Naive thymus-derived CD8-positive, alpha-beta T cell (primary cell): ENCODE measurements around the gene ECT2. TPM values are rescaled to one million over a fixed set of nuclear protein-coding genes. Genes with fewer than 3 reads are reported as not detected.
"Not testable (repeated sequence)": the region's sequence is repeated elsewhere in the genome, so short reads cannot be mapped to it uniquely, and the experiment has no call there.

Experiments
- ATAC-seq, 2 donors: fragments of 150-1000 bp; cut with Tn5 transposase in 1 of 2; sonication (Bioruptor Pico), chemical (Tn5 transposase) in 1 of 2; 1 replicate in 1 of 2; 2 replicates in 1 of 2; pipeline ENCODE4 v1.10.0; 2021; ENCODE audit warnings: mild to moderate bottlenecking in 2 of 2, moderate library complexity in 2 of 2
- POLR2A ChIA-PET: fragments of 350-600 bp; sonication (Branson Sonifier 250); formaldehyde crosslinking; loops from one replicate; lab custom pipeline; 2021; ENCODE audit warnings: antibody characterized with exemption; lab: Charles Lee
- DNase-seq, 10 donors: peaks; one replicate each; pipeline versions ENCODE4 v3.0.0 to v3.0.0-alpha.2; 2020 to 2022
- H3K27ac Mint-ChIP-seq, 10 donors: one replicate each; pipeline ENCODE4 v1.8.0; 2020 to 2022; ENCODE audit warnings: mild to moderate bottlenecking in 10 of 10, mixed read lengths in 10 of 10, moderate library complexity in 4 of 10, inconsistent platforms in 1 of 10
- H3K27me3 Mint-ChIP-seq, 5 donors: one replicate each; pipeline ENCODE4 v1.8.0; 2021 to 2022; ENCODE audit warnings: mixed read lengths in 5 of 5
- H3K36me3 Mint-ChIP-seq, 3 donors: one replicate each; pipeline ENCODE4 v1.8.0; 2020 to 2022; ENCODE audit warnings: mixed read lengths in 3 of 3, mild to moderate bottlenecking in 2 of 3, inconsistent platforms in 1 of 3
- H3K4me1 Mint-ChIP-seq, 4 donors: one replicate each; pipeline ENCODE4 v1.8.0; 2021 to 2022; ENCODE audit warnings: mixed read lengths in 4 of 4
- H3K4me3 Mint-ChIP-seq, 10 donors: one replicate each; pipeline ENCODE4 v1.8.0; 2020 to 2022; ENCODE audit warnings: mild to moderate bottlenecking in 10 of 10, mixed read lengths in 10 of 10, moderate library complexity in 6 of 10, inconsistent platforms in 1 of 10
- H3K9me3 Mint-ChIP-seq, 9 donors: one replicate each; pipeline ENCODE4 v1.8.0; 2020 to 2022; ENCODE audit warnings: mixed read lengths in 9 of 9, mild to moderate bottlenecking in 3 of 9, inconsistent platforms in 1 of 9, moderate library complexity in 1 of 9
- polyA plus RNA-seq, 3 donors: library from polyadenylated mRNA; unstranded; fragments of 300-500 nt; fragmentation: Illumina TruSeq; gene quantifications; one replicate each; pipeline ENCODE4 v1.2.3, GENCODE V29; 2021
- total RNA-seq, 8 experiments: library from RNA in 2 of 8; stranded (reverse) in 2 of 8; gene quantifications; one replicate each; pipeline ENCODE4 v1.2.3 and lab custom pipeline; 2021 to 2026

The ECT2 gene
- total and polyA plus RNA-seq, 5 experiments from 2014 or later: 1.1 to 2.2 (median 1.8) TPM

DNA sequence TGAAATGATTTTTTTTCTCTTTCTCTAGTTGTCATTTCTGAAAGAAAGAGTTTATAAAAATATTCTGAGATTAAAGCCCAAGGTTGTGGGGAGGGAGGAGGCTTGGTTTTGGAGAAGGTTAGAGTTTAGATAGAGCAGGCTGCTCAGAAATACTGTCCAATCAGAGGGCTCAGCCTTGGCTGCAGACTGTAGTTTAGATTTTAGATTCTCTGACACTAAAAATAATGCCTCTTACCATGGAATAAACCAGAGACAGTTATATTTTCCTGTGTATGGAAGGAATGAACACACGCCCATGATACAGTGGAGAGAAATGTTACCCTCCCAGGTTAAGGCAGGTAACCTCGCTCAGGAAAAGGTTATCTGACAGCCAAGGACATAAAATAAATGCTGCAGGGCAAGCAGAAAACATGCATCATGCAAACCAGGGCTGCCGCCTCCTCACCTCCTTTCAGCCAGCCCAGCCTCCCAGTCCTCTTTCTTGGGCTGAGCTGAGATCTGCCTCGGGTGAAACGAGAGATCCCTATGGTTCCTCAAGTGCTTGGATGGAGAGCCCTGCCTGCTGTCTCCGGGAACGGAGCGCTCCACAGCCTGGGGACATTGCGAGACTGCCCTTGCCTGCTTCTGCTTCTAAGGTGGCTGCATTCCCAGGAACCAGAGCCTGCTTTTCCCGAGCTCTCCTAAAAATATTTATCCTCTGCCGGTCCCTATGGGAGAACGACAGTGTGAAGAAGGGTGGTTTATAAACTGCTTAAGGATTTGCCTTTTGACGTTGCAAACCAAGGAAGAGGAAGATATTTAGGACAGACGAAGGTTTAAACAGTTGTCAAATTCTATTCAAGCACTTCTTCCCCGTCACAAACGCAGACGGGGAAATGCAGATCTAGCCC, 40.5 kb upstream of the ECT2 start:
- peak overlapping the region; percentile 79 to 96 (median 90) for H3K27ac Mint-ChIP-seq
- ATAC-seq: peak; percentile 14 to 24
- no peaks in the 10 kb centered on the region for H3K27me3 Mint-ChIP-seq
- peak overlapping the region; percentile 92 to 99 (median 96) for H3K4me3 Mint-ChIP-seq
- peaks cover 0 to 3% (median 0%) of the 10 kb centered on the region in 3 donors for H3K36me3 Mint-ChIP-seq
- peaks cover 18 to 33% (median 28%) of the 10 kb centered on the region in 4 donors for H3K4me1 Mint-ChIP-seq
- DNase-seq: peak in 1 of 10 donors; percentile 12
- H3K9me3 Mint-ChIP-seq: no peaks in the 10 kb centered on the region
- POLR2A ChIA-PET: interaction anchor here (1.5 kb wide), 1 partner anchor 40 kb away, joined by 9 read pairs; the partner anchor contains the start of gene ECT2

DNA sequence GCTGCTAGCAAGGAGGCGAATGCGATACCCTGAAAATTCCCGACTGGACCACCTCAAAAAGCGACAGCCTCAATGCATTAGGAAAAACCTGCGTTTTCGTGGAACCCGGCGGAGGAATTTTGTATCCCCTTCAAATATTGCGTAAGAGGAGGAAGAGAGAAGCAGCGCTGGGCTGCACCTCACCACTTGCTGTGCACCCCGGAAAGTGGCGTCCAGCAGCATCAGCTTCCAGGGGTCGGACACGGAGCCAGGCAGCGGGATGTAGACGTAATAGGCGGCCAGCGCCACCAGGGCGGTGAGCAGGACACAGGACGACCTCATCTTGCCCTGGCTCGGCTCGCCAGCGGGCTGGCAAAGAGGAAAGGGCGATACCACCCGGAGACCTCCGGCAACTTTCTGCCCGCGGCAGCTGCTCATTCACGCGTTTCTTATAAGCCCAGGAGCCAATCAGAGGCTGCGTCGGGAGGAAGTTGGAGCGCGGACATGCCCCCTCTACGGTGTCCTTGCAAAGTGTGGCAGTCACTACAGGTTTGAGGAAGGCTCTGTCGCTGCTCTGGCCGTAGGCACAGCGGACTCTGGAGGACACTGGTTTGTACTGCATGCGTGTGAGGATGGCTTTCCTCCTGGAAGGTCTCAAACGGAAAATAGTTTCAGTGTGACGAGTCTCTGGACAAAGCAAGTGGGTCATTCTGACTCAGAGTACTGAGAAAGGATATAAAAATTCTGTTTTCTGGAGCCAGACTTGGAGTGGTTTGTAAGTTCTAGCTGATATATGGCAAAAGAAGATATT, 39.7 kb upstream of the ECT2 start, which contains the start of gene NCEH1:
TSS of gene NCEH1 (minus strand) at position 404 of the 790 bp plus-strand sequence. CDS start at position 321, 83 bp downstream.
- Mint-ChIP-seq H3K36me3 (peaks cover 0 to 3% (median 0%) of the 10 kb centered on the region in 3 donors), H3K4me1 (peaks cover 16 to 33% (median 26%) of the 10 kb centered on the region in 4 donors), H3K4me3 (peak within 1 kb of the TSS; percentile 92 to 99 (median 96)), H3K27ac (peak within 1 kb of the TSS; percentile 79 to 96 (median 90)), H3K27me3 (no peaks in the 10 kb centered on the region), H3K9me3 (no peaks in the 10 kb centered on the region)
- POLR2A ChIA-PET: interaction anchor here (1.2 to 1.5 kb wide), 2 partner anchors 10 to 39 kb away, joined by 3 to 9 read pairs; partner anchors contain the start of gene ECT2
- peak; percentile 34 to 83 (median 63) for DNase-seq
- peak; percentile 96 to 98 for ATAC-seq

DNA sequence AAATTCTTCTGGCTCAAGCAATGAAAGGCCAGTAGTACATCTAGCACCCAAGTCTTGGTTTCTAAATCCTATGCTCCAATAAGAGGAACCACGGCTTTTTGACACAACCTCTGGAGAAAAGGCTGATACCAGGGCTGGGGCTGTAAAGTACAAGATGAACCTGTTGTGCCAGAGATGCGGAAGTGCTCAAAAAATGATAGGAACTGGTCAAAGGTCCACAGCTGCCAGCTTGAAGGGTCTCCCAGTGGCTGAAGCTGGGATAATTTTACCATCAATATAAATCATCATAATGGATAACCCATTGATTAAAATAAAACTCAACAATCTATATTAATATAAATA, 39.1 kb upstream of the ECT2 start:
- no peaks in the 10 kb centered on the region for H3K9me3 Mint-ChIP-seq
- H3K36me3 Mint-ChIP-seq: peaks cover 0 to 3% (median 0%) of the 10 kb centered on the region in 3 donors
- ATAC-seq (no peak), DNase-seq (no peak)
- POLR2A ChIA-PET: interaction anchor here (1.2 to 1.5 kb wide), 2 partner anchors 11 to 39 kb away, joined by 3 to 9 read pairs; partner anchors contain the start of gene ECT2
- peak overlapping the region in 8 of 10 donors; percentile 79 to 96 (median 88) for H3K27ac Mint-ChIP-seq
- peak overlapping the region; percentile 92 to 99 (median 96) for H3K4me3 Mint-ChIP-seq
- H3K4me1 Mint-ChIP-seq: peaks cover 16 to 33% (median 26%) of the 10 kb centered on the region in 4 donors
- no peaks in the 10 kb centered on the region for H3K27me3 Mint-ChIP-seq

DNA sequence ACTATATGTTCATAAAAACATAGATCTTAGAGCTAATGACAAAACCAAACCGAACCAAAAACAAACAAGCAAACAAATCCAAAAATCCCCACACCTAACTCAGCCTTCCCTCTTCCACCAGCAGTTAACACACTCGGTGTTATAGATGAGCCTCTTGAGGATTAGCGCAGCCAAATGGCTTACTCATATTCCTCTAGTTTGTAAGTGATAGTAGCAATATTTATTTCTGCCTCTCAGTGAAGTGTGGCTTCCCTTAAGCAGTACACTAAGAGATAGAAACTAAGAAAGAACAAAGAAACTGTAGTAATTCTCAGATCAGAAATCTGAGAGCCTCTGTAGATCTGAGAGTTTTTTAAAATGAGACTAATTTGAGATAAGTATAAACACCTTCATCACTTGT, 37.2 kb upstream of the ECT2 start:
- H3K27me3 Mint-ChIP-seq: no peaks in the 10 kb centered on the region
- ATAC-seq (no peak), DNase-seq (no peak)
- POLR2A ChIA-PET: no interaction called here
- no peak overlapping the region for H3K4me3 Mint-ChIP-seq
- no peak overlapping the region for H3K27ac Mint-ChIP-seq
- no peaks in the 10 kb centered on the region for H3K36me3 Mint-ChIP-seq
- H3K4me1 Mint-ChIP-seq: peaks cover 16 to 27% (median 26%) of the 10 kb centered on the region in 4 donors
- H3K9me3 Mint-ChIP-seq: no peaks in the 10 kb centered on the region

DNA sequence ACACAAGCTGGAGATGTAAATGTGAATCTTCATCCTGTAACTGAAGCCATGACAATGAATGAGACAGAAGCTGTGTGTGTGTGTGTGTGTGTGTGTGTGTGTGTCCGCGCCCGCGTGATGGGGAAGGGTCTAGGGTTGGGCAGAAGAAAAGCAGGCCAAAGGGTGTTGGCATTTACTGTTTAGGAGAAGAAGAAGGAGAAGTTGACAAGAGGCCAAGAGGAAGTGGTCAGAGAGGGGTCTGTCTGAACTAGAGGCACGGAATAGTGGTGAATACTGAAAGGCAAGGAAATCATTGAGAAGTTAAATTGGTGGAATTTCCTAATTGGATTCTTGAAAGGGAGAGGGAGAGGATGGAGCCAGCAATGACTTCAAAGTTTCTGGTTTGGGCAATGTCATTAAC, 34.0 kb upstream of the ECT2 start:
- ATAC-seq (no peak), DNase-seq (no peak)
- Mint-ChIP-seq H3K36me3 (peaks cover 0 to 7% (median 0%) of the 10 kb centered on the region in 3 donors), H3K27ac (no peak overlapping the region), H3K9me3 (peaks cover 0 to 4% (median 0%) of the 10 kb centered on the region in 9 donors), H3K27me3 (peaks cover 0 to 9% (median 3%) of the 10 kb centered on the region in 5 donors), H3K4me1 (peaks cover 0 to 3% (median 0%) of the 10 kb centered on the region in 4 donors), H3K4me3 (no peak overlapping the region)
- POLR2A ChIA-PET: no interaction called here

DNA sequence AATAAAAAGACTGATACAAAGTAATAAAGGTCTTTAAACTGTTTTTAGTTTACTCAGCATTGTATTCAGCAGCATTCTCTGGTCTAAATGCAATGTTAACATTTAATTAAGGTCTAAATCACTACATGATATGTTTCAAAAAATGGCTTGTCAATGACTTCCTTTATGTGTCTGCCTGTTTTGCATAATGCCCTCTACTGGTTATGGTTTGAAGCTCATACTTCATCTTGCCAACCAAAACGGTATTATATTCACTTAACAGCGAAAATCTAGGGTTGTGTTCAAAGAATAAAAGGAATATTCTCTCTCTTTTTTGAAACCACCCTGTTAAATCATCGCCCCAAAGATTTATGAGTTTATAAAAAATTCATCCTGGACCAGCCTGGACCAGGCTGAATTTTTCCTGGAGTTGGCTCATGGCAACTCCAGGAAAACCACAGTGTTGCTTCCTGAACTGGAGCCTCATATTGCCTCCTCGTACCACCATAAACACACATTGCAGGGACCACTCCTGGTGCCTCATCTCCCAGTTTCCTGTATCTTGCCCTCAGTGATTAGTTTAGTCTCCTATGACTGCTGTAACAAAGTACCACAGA, 32.9 kb upstream of the ECT2 start:
- ATAC-seq (peak in 1 of 2 donors; percentile 40), DNase-seq (no peak)
- POLR2A ChIA-PET: no interaction called here
- Mint-ChIP-seq H3K36me3 (peaks cover 0 to 7% (median 0%) of the 10 kb centered on the region in 3 donors), H3K4me1 (no peaks in the 10 kb centered on the region), H3K9me3 (peaks cover 0 to 4% (median 0%) of the 10 kb centered on the region in 9 donors), H3K27ac (no peak overlapping the region), H3K27me3 (peaks cover 0 to 9% (median 3%) of the 10 kb centered on the region in 5 donors), H3K4me3 (no peak overlapping the region)

DNA sequence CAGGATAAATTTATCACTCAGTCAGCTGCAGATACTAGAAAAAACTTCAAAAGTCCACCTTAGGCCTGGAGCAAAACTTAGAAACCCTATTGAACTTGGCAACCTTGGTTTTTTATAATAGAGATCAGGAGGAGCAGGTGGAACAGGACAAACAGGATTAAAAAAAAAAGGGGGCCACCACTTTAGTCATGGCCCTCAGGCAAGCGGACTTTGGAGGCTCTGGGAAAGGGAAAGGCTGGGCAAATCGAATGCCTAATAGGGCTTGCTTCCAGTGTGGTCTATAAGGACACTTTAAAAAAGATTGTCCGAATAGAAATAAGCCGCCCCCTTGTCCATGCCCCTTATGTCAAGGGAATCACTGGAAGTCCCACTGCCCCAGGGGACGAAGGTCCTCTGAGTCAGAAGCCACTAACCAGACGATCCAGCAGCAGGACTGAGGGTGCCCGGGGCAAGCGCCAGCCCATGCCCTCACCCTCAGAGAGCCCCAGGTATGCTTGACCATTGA, 27.9 kb upstream of the ECT2 start:
- POLR2A ChIA-PET, H3K4me3 Mint-ChIP-seq, H3K27me3 Mint-ChIP-seq, DNase-seq, ATAC-seq, H3K4me1 Mint-ChIP-seq, H3K27ac Mint-ChIP-seq: not testable (repeated sequence)
- Mint-ChIP-seq H3K9me3 (peaks cover 0 to 18% (median 9%) of the 10 kb centered on the region in 9 donors), H3K36me3 (peaks cover 0 to 13% (median 2%) of the 10 kb centered on the region in 3 donors)

DNA sequence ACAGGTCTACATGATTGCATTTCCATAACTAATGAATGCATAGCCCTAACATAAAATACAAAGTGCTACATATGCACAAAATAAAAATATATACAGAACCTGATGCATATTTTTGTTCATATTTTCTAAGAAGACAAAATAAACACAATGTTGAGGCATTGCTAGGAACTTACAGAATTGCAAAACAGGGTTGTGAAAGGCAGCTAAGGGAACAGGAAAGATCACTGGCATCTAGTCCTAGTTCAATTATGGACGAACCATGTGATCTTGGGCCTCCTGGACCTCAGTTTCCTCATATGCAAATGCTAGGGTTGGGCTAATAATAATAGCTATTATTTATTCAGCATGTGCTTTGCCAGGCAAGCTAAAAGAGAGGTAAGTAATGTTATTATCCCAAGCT, 24.1 kb upstream of the ECT2 start:
- ATAC-seq: no peak
- H3K4me1 Mint-ChIP-seq: no peaks in the 10 kb centered on the region
- DNase-seq: no peak
- peaks cover 0 to 6% (median 2%) of the 10 kb centered on the region in 3 donors for H3K36me3 Mint-ChIP-seq
- H3K4me3 Mint-ChIP-seq: no peak overlapping the region
- peaks cover 0 to 18% (median 9%) of the 10 kb centered on the region in 9 donors for H3K9me3 Mint-ChIP-seq
- no peak overlapping the region for H3K27ac Mint-ChIP-seq
- peaks cover 0 to 4% (median 0%) of the 10 kb centered on the region in 5 donors for H3K27me3 Mint-ChIP-seq
- POLR2A ChIA-PET: no interaction called here

DNA sequence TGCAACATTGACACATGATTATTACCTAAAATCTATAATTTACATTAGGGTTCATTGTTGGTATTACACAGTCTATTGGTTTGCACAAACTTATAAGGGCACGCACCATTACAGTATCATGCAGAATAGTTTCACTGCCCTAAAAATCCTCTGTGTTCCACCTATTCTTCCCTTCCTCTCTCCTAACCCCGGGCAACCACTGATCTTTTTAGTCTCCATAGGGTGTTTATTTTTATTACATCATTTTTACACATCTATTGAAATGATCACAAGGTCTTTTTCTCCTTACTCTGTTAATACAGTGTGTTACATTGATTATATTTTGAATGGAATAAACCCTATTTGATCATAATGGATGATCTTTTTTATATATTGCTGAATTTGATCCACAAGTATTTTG, 15.5 kb upstream of the ECT2 start:
- no peak overlapping the region for H3K4me3 Mint-ChIP-seq
- H3K9me3 Mint-ChIP-seq: no peaks in the 10 kb centered on the region
- H3K27me3 Mint-ChIP-seq: peaks cover 0 to 7% (median 4%) of the 10 kb centered on the region in 5 donors
- peak overlapping the region in 1 of 10 donors; percentile 59 for H3K27ac Mint-ChIP-seq
- no peaks in the 10 kb centered on the region for H3K36me3 Mint-ChIP-seq
- H3K4me1 Mint-ChIP-seq: no peaks in the 10 kb centered on the region
- DNase-seq: no peak
- POLR2A ChIA-PET: no interaction called here
- no peak for ATAC-seq

DNA sequence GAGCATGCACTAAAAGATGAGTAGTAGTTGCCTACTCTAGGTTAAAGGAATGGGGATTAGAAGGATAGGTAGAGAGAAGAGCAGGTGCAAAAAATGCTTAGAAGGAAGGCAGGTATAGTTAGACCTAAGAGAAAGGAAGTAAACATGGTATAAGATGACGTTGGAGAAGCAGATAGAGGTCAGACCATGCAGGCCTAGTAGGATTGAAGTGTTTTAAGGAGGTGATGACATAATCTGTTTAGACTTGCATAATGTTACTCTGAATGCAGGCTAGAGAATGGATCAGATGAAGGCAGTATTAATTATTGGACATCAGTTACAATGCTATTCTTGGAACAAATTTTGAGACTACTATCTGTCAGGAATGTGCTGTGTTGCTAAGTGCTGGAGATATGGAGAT, 11.1 kb upstream of the ECT2 start:
- POLR2A ChIA-PET: no interaction called here
- ATAC-seq (no peak), DNase-seq (no peak)
- Mint-ChIP-seq H3K27me3 (peaks cover 0 to 6% (median 4%) of the 10 kb centered on the region in 5 donors), H3K4me1 (no peaks in the 10 kb centered on the region), H3K4me3 (no peak overlapping the region), H3K9me3 (peaks cover 0 to 1% (median 0%) of the 10 kb centered on the region in 9 donors), H3K36me3 (no peaks in the 10 kb centered on the region), H3K27ac (no peak overlapping the region)

GRCh38 chr3:172746475-172746874, 4.1 kb upstream of the ECT2 start:
- H3K27ac Mint-ChIP-seq: peak overlapping the region in 1 of 10 donors; percentile 42
- ATAC-seq (no peak), DNase-seq (no peak)
- peaks cover 0 to 3% (median 0%) of the 10 kb centered on the region in 5 donors for H3K27me3 Mint-ChIP-seq
- peaks cover 0 to 1% (median 0%) of the 10 kb centered on the region in 9 donors for H3K9me3 Mint-ChIP-seq
- peaks cover 2 to 13% (median 8%) of the 10 kb centered on the region in 4 donors for H3K4me1 Mint-ChIP-seq
- H3K4me3 Mint-ChIP-seq: no peak overlapping the region
- no peaks in the 10 kb centered on the region for H3K36me3 Mint-ChIP-seq
- POLR2A ChIA-PET: no interaction called here
